H9 (cell line): ENCODE measurements around the gene C10orf88. TPM values are rescaled to one million over a fixed set of nuclear protein-coding genes. Genes with fewer than 3 reads are reported as not detected.

Source experiments
- DNase-seq: peaks from one replicate; pipeline ENCODE4 v3.0.0-alpha.2; 2017
- H2AFZ ChIP-seq: one replicate; pipeline ENCODE4 v1.6.1; 2013; ENCODE audit warnings: mild to moderate bottlenecking, low read length, control low read depth, moderate library complexity
- H2AK5ac ChIP-seq: 2 replicates; pipeline ENCODE4 v1.6.1; 2013; ENCODE audit warnings: low read length, control low read depth, mixed read lengths; ENCODE audit not compliant: insufficient read length
- H2BK120ac ChIP-seq: one replicate; pipeline ENCODE4 v1.6.1; 2013; ENCODE audit warnings: low read depth, mild to moderate bottlenecking, low read length, control low read depth, inconsistent platforms; ENCODE audit not compliant: poor library complexity, severe bottlenecking
- H2BK12ac ChIP-seq: 2 replicates; pipeline ENCODE4 v1.6.1; 2013; ENCODE audit warnings: low read length, control low read depth, mixed read lengths, low read depth; ENCODE audit not compliant: insufficient read length
- H2BK15ac ChIP-seq: 2 replicates; pipeline ENCODE4 v1.6.1; 2013; ENCODE audit warnings: low read depth, low read length, control low read depth
- H2BK20ac ChIP-seq: one replicate; pipeline ENCODE4 v1.6.1; 2013; ENCODE audit warnings: low read depth, mild to moderate bottlenecking, low read length, control low read depth, inconsistent platforms; ENCODE audit not compliant: poor library complexity, severe bottlenecking
- H2BK5ac ChIP-seq: 2 replicates; pipeline ENCODE4 v1.6.1; 2013; ENCODE audit warnings: low read length, control low read depth, mixed read lengths; ENCODE audit not compliant: insufficient read length
- H3K14ac ChIP-seq: 2 replicates; pipeline ENCODE4 v1.6.1; 2013; ENCODE audit warnings: low read length, control low read depth; ENCODE audit not compliant: insufficient read depth
- H3K18ac ChIP-seq: 2 replicates; pipeline ENCODE4 v1.6.1; 2013; ENCODE audit warnings: low read depth, mild to moderate bottlenecking, mixed read lengths, low read length, control low read depth; ENCODE audit not compliant: insufficient read length
- H3K23ac ChIP-seq: 2 replicates; pipeline ENCODE4 v1.6.1; 2013; ENCODE audit warnings: low read length, control low read depth, mixed read lengths, low read depth; ENCODE audit not compliant: insufficient read length
- H3K23me2 ChIP-seq: 2 replicates; pipeline ENCODE4 v1.6.1; 2013; ENCODE audit warnings: low read depth, mild to moderate bottlenecking, mixed read lengths, low read length, control low read depth; ENCODE audit not compliant: insufficient read length, poor library complexity, severe bottlenecking
- H3K27ac ChIP-seq: 2 replicates; pipeline ENCODE4 v1.5.1; 2013; ENCODE audit warnings: low read length, control low read depth, mixed read lengths, low read depth; ENCODE audit not compliant: insufficient read length
- H3K27me3 ChIP-seq: 2 replicates; pipeline ENCODE4 v1.6.1; 2013; ENCODE audit warnings: low read length, control low read depth, inconsistent platforms; ENCODE audit not compliant: insufficient read depth
- H3K4ac ChIP-seq: 2 replicates; pipeline ENCODE4 v1.6.1; 2013; ENCODE audit warnings: low read depth, mild to moderate bottlenecking, control low read depth, inconsistent platforms, low read length, moderate library complexity
- H3K4me1 ChIP-seq: 2 replicates; pipeline ENCODE4 v1.6.1; 2013; ENCODE audit warnings: low read length, control low read depth, inconsistent platforms; ENCODE audit not compliant: insufficient read depth
- H3K4me2 ChIP-seq: 2 replicates; pipeline ENCODE4 v1.6.1; 2013; ENCODE audit warnings: low read length, control low read depth, mixed read lengths; ENCODE audit not compliant: insufficient read length, insufficient read depth
- H3K56ac ChIP-seq: 2 replicates; pipeline ENCODE4 v1.6.1; 2013; ENCODE audit warnings: low read depth, mild to moderate bottlenecking, mixed read lengths, low read length, control low read depth; ENCODE audit not compliant: insufficient read length
- H3K79me1 ChIP-seq: 2 replicates; pipeline ENCODE4 v1.6.1; 2013; ENCODE audit warnings: low read depth, mild to moderate bottlenecking, moderate library complexity, low read length, control low read depth, inconsistent platforms; ENCODE audit not compliant: insufficient read depth, poor library complexity, severe bottlenecking
- H3K79me2 ChIP-seq: 2 replicates; pipeline ENCODE4 v1.6.1; 2013; ENCODE audit warnings: low read length, control low read depth, inconsistent platforms; ENCODE audit not compliant: insufficient read depth
- H3K9ac ChIP-seq: 2 replicates; pipeline ENCODE4 v1.6.1; 2013; ENCODE audit warnings: low read length, control low read depth, mixed read lengths; ENCODE audit not compliant: insufficient read length; ENCODE audit errors: extremely low read depth
- H3K9me3 ChIP-seq: one replicate; pipeline ENCODE4 v1.6.1; 2013; ENCODE audit warnings: low read depth, low read length, inconsistent platforms; ENCODE audit not compliant: control insufficient read depth
- H3T11ph ChIP-seq: one replicate; pipeline ENCODE4 v1.6.1; 2013; ENCODE audit warnings: mild to moderate bottlenecking, low read length, control low read depth, inconsistent platforms
- H4K20me1 ChIP-seq: one replicate; pipeline ENCODE4 v1.6.1; 2013; ENCODE audit not compliant: control insufficient read depth, insufficient read length, insufficient read depth
- H4K5ac ChIP-seq: 2 replicates; pipeline ENCODE4 v1.6.1; 2013; ENCODE audit warnings: low read depth, mild to moderate bottlenecking, mixed read lengths, low read length, control low read depth; ENCODE audit not compliant: insufficient read length
- H4K8ac ChIP-seq: replicated peaks from 2 replicates; pipeline ENCODE4 v1.6.1; 2013; ENCODE audit warnings: low read length, control low read depth, mixed read lengths, low read depth; ENCODE audit not compliant: insufficient read length
- H4K91ac ChIP-seq: 2 replicates; pipeline ENCODE4 v1.6.1; 2013; ENCODE audit warnings: low read depth, mild to moderate bottlenecking, moderate library complexity, mixed read lengths, low read length, control low read depth; ENCODE audit not compliant: insufficient read length
- H3K27ac Mint-ChIP-seq, 3 experiments: 2 replicates in 2 of 3; 3 replicates in 1 of 3; pipeline ENCODE4 v1.8.0; 2020 to 2021; ENCODE audit warnings: mixed read lengths in 3 of 3, mild to moderate bottlenecking in 1 of 3, moderate library complexity in 1 of 3
- H3K27me3 Mint-ChIP-seq: 2 replicates; pipeline ENCODE4 v1.8.0; 2021; ENCODE audit warnings: low read depth, mild to moderate bottlenecking, moderate library complexity, mixed read lengths
- H3K36me3 Mint-ChIP-seq, 3 experiments: 2 replicates in 2 of 3; 3 replicates in 1 of 3; pipeline ENCODE4 v1.8.0; 2020 to 2021; ENCODE audit warnings: low read depth in 3 of 3, mixed read lengths in 3 of 3; ENCODE audit not compliant: insufficient read depth in 1 of 3
- H3K4me1 Mint-ChIP-seq, 2 experiments: 2 replicates each; pipeline ENCODE4 v1.8.0; 2020; ENCODE audit warnings: mixed read lengths in 2 of 2
- H3K4me3 Mint-ChIP-seq, 2 experiments: 2 replicates in 1 of 2; 3 replicates in 1 of 2; pipeline ENCODE4 v1.8.0; 2020 to 2021; ENCODE audit warnings: mild to moderate bottlenecking in 2 of 2, mixed read lengths in 2 of 2, moderate library complexity in 1 of 2
- H3K9me3 Mint-ChIP-seq, 2 experiments: 2 replicates in 1 of 2; 3 replicates in 1 of 2; pipeline ENCODE4 v1.8.0; 2020; ENCODE audit warnings: mild to moderate bottlenecking in 2 of 2, mixed read lengths in 2 of 2, moderate library complexity in 1 of 2
- CTCF ChIP-seq: fragments of 200-600 bp; sonication (generic); conservative IDR thresholded peaks from 3 replicates; pipeline ENCODE4 v1.8.0; 2021; ENCODE audit warnings: antibody characterized with exemption, mild to moderate bottlenecking
- WGBS: extraction: QIAGEN DNeasy Blood & Tissue Kit; methylation state at CpG from one replicate; pipeline ENCODE4 v1.1.7; 2013; ENCODE audit warnings: missing lambda C conversion rate, low lambda C conversion rate, mixed read lengths; ENCODE audit not compliant: insufficient read length; ENCODE audit errors: extremely low coverage; 5-methylcytosine and 5-hydroxymethylcytosine counted together
- total RNA-seq: library from RNA; stranded (reverse); gene quantifications from 2 replicates; pipeline ENCODE4 v1.2.1, GENCODE V29; 2021

C10orf88 gene
- total RNA-seq, 1 experiment from 2014 or later: 11.7 TPM

GRCh38 chr10:123001370-123001769 is 47.3 kb upstream of the C10orf88 start:
- Mint-ChIP-seq H3K27me3 (no peaks in the 10 kb centered on the region), H3K27ac (no peak overlapping the region), H3K4me1 (peaks cover 4 to 11% of the 10 kb centered on the region in 2 experiments), H3K4me3 (no peak overlapping the region), H3K9me3 (no peaks in the 10 kb centered on the region), H3K36me3 (peaks cover 3 to 11% (median 8%) of the 10 kb centered on the region in 3 experiments; a peak in 5 of 7 replicates)
- H3K9ac ChIP-seq: no peak overlapping the region
- H2AFZ ChIP-seq: no peak overlapping the region
- H2BK120ac ChIP-seq: no peak overlapping the region
- H3K56ac ChIP-seq: no peak overlapping the region
- peaks cover 3% of the 10 kb centered on the region; the same call in 1 of the 2 replicates for H3K79me2 ChIP-seq
- H3K23me2 ChIP-seq: no peaks in the 10 kb centered on the region
- H4K5ac ChIP-seq: no peak overlapping the region
- H3K79me1 ChIP-seq: no peaks in the 10 kb centered on the region
- no CpG with 5 or more reads among the region's 2 CpGs for WGBS
- no peaks in the 10 kb centered on the region for H3K4me1 ChIP-seq
- TF ChIP-seq CTCF: no peak
- no peak overlapping the region for H4K8ac ChIP-seq
- no peak overlapping the region for H3T11ph ChIP-seq
- no peak overlapping the region for H2BK12ac ChIP-seq
- no peaks in the 10 kb centered on the region for H4K20me1 ChIP-seq
- no peak overlapping the region for H3K4me2 ChIP-seq
- H3K27me3 ChIP-seq: no peaks in the 10 kb centered on the region; the same call in 1 of the 2 replicates
- no peak overlapping the region for H2BK15ac ChIP-seq
- H2BK20ac ChIP-seq: no peak overlapping the region
- no peaks in the 10 kb centered on the region for H3K9me3 ChIP-seq
- no peak overlapping the region for H3K27ac ChIP-seq
- no peak overlapping the region for H3K18ac ChIP-seq
- H3K4ac ChIP-seq: no peak overlapping the region
- H3K23ac ChIP-seq: no peak overlapping the region
- H2AK5ac ChIP-seq: no peak overlapping the region
- no peak overlapping the region for H3K14ac ChIP-seq
- DNase-seq: no peak
- H4K91ac ChIP-seq: no peak overlapping the region
- H2BK5ac ChIP-seq: no peak overlapping the region
